ENCODE data around the gene ZNF217.
A peak's percentile ranks its signal among the peaks of the same experiment; 100 is the strongest.
"Not testable (repeated sequence)": the region's sequence is repeated elsewhere in the genome, so short reads cannot be mapped to it uniquely, and the experiment has no call there.

Gene ZNF217

GRCh38 chr20:53562104-53562764 is 31.4 kb downstream of the ZNF217 start:
- DNase-seq = not testable (repeated sequence)

GRCh38 chr20:53561505-53561904 is 32.1 kb downstream of the ZNF217 start:
- DNase-seq = no peak

- DNase-seq = no peak
Observed at GRCh38 chr20:53559816-53560215, 33.8 kb downstream of the ZNF217 start.

DNA sequence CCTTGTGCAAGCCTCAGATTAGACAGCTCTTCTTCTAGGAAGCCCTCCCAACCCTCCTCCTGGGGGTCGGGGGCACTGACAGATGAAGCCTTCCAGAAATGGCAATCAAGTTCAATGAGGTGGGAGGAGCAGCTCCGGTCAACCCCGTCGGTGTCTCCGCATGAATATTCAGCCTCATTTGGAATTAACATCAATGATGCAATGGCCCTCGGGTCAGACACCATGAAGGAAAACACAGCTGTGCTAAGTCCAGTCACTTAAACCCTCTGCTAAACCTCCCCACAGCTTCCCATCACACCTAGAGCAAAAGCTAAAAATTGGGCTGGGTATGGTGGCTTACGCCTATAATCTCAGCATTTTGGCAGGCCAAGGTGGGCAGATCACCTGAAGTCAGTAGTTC is 36.5 kb downstream of the ZNF217 start:
- no peak for DNase-seq

- no peak for DNase-seq
Observed at GRCh38 chr20:53556267-53556897, 37.3 kb downstream of the ZNF217 start.

GRCh38 chr20:53555816-53556215 is 37.8 kb downstream of the ZNF217 start:
- DNase-seq = no peak

GRCh38 chr20:53555081-53555480 is 38.6 kb downstream of the ZNF217 start:
- DNase-seq = no peak

DNA sequence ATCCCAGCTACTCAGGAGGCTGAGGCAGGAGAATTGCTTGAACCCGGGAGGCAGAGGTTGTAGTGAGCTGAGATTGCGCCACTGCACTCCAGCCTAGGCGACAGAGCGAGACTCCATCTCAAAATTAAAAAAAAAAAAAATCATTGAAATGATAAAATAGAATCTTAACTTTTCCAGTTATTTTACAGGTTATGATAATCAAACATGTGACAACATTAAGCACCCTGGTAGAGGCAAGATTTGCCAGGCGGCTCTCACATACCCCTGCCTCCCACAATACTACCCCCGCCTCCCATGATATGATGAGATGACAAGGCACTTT is 41.1 kb downstream of the ZNF217 start:
- DNase-seq = not testable (repeated sequence)

DNA sequence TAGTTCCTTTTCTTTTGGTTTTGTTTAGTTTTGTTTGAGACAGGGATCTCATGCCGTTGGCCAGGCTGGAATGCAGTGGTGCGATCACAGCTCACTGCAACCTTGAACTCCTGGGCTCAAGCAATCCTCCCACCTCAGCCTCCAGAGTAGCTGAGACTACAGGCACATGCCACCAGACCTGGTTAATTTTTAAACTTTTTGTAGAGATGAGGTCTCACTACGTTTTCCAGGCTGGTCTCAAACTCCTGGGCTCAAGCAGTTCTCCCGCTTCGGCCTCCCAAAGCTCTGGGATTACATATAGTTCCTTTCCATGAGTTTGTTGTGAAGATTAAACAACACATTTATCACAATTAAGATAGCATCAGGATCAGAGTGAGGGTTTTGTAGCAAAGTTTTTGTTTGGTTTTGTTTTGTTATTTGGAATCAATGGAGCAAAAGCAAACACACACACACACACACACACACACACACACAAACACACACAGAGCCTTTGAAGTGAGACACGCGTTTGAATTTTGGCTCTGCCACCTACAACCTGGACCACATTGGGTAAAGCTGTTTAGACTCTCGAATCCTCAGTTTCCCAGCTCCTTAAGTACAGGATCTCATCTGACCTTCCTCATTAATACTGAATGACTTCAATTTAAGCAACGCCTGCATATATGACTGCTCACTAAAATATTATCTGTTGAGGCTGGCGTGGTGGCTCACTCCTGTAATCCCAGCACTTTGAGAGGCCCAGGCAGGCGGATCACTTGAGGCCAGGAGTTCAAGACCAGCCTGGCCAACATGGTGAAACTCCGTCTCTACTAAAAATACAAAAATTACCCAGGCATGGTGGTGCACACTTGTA is 41.7 kb downstream of the ZNF217 start:
- not testable (repeated sequence) for DNase-seq

- no peak for DNase-seq
Observed at GRCh38 chr20:53550280-53551187, 43.1 kb downstream of the ZNF217 start.

GRCh38 chr20:53547664-53548239 is 45.9 kb downstream of the ZNF217 start:
- DNase-seq = peak; percentile 25

DNA sequence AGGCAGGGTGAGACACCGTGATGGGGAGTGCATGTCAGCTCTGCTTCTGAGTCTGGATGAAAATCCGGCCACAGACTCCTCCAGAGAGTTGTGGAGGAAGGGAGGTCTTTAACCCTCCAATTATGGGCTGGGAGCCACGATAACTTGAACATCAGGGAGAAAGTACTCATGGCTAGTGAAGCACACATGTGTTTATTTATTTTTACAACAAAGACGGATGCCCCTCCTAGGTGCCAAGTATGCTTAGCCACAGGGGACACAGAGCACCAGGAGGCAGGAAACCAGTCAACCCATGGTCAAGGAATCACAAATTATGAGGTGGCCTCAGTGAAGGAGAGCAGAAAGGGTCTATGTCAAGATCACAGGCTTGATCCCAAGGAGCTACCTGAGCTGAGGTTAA is 54.1 kb downstream of the ZNF217 start:
- no peak for DNase-seq

DNA sequence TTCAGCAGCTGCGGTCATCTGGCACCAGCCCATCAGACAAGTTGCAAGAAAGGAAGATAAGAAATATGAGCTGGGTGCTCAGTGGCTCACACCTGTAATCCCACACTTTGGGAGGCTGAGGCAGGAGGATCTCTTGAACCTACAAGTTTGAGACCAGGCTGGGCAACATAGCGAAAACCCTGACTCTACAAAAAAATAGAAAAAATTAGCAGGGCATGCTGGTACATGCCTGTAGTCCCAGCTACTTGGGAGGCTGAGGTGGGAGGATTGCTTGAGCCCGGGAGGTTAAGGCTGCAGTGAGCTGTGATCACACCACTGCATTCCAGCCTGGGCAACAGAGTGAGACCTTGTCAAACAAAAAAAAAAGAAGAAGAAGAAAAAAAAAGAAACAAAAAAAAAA is 57.3 kb downstream of the ZNF217 start:
- DNase-seq = not testable (repeated sequence)

DNA sequence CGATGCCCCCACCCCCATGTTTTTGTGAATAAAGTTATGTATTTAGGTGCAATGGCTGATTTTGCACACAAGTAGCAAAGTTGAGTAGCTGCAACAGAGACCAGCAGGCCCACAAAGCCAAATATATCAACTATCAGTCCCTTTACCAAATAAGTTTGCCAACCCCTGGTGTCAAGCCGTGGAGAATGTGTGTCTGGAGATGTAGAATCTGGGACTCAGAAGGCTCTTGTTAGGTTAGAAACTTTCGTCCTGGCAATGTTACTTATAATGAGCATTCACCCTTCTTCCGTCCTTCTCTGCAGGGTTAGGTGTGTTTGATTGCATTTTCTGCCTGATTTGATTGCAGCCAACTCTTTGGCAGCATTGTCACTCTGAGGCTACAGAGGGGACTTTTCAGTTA is 57.8 kb downstream of the ZNF217 start:
- no peak for DNase-seq

- DNase-seq = no peak
Observed at GRCh38 chr20:53534037-53534436, 59.6 kb downstream of the ZNF217 start.

DNA sequence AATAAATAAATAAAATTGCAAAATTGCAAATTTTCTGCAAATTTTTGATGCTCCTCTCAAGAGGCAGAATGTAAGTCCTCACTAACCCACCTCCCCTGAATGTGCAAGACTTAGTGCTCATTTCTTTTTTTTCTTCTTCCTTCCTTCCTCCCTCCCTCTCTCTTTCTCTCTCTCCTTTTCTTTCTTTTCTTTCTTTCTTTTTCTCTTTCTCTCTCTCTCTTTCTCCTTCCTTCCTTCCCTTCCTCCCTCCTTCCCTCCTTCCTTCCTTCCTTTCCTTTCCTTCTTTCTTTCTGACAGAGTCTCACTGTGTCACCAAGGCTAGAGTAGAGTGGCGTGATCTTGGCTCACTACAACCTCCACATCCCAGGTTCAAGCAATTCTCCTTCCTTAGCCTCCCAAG is 60.1 kb downstream of the ZNF217 start:
- DNase-seq = no peak

DNA sequence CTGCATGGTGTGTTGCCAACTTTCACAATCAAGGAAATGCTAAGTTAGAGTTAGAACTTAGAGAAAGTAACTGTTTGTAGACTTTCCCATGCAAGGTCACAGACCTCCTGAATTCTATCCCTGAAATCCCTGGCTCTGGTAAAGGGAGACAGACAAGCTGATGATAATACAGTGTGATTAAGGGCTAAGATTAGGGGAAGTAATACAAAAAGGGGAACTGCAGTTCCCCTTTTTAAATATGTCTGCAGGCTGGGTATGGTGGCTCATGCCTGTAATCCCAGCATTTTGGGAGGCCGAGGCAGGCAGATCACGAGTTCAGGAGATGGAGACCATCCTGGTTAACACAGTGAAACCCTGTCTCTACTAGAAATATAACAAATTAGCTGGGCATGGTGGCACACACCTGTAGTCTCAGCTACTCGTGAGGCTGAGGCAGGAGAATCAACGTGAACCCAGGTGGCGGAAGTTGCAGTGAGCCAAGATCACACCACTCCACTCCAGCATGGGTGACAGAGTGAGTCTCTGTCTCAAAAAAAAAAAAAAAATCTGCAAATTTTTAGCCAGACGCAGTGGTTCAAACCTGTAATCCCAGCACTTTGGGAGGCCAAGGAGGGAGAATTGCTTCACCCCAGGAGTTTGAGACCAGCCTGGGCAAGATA is 60.9 kb downstream of the ZNF217 start:
- DNase-seq = not testable (repeated sequence)

DNA sequence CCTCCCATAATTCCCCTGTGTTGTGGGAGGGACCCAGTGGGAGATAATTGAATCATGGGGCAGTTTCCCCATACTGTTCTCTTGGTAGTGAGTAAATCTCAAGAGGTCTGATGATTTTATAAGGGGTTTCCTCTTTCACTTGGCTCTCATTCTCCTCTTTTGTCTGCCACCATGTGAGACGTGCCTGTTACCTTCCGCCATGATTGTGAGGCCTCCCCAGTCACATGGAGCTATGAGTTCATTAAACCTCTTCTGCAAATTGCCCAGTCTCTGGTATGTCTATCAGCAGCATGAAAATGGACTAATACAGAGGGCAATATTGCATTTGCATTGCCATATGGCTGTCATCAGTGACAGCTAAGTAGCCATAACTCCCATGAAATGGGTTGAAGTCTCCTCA is 63.2 kb downstream of the ZNF217 start:
- DNase-seq = no peak

GRCh38 chr20:53529658-53530057 is 64.0 kb downstream of the ZNF217 start:
- DNase-seq = no peak

DNA sequence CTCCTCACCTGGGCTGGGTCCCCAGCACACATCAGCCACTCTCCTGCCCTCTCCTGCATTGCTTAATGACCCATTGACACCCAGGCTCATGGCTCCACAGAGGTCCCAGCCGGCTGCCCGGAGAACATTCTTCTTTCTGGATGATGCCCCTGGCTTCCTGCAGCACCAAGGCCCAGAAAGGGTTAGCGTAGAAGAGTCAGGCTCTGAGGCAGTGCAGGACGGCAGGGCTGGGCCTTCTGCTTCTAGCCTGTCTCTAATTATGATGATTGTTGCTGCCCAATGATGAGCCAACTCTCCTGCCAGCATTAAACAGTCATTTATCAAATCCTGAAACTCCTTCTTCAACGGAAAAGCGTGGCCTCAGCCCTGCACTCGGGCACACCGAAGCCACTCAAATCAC is 66.4 kb downstream of the ZNF217 start:
- no peak for DNase-seq

- DNase-seq = no peak
Observed at GRCh38 chr20:53524589-53525312, 68.9 kb downstream of the ZNF217 start.
